ENCODE data around the gene FOXP1.
A peak's percentile ranks its signal among the peaks of the same experiment; 100 is the strongest.
"Not testable (repeated sequence)": the region's sequence is repeated elsewhere in the genome, so short reads cannot be mapped to it uniquely, and the experiment has no call there.

FOXP1 gene

DNA sequence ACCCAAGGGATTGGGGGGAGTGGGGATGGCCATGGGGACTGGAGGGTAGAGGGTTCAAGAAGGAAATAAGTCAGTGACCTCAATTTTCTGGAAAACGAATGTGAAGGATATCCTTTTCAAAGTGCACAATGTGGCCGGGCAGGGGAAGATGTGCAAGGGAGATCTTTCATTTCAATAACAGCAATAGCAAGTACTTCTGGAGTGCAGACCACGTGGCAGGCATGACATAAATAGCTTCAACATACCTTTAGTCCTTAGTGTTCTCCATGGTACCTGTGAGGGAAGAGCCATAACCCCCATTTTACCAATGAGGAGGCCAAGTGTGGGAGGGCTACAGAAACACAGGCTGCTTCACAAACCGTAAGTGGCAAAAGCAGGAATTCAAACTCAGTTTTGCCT, 138.7 kb downstream of the FOXP1 start:
- peak; percentile 74 for FAIRE-seq
- DNase-seq (ENCODE audit: insufficient read length, low spot score): no peak
- TF ChIP-seq POU2F2 (IDR thresholded peaks at IDR 0.05; ENCODE audit: low read depth, low read length): no peak

DNA sequence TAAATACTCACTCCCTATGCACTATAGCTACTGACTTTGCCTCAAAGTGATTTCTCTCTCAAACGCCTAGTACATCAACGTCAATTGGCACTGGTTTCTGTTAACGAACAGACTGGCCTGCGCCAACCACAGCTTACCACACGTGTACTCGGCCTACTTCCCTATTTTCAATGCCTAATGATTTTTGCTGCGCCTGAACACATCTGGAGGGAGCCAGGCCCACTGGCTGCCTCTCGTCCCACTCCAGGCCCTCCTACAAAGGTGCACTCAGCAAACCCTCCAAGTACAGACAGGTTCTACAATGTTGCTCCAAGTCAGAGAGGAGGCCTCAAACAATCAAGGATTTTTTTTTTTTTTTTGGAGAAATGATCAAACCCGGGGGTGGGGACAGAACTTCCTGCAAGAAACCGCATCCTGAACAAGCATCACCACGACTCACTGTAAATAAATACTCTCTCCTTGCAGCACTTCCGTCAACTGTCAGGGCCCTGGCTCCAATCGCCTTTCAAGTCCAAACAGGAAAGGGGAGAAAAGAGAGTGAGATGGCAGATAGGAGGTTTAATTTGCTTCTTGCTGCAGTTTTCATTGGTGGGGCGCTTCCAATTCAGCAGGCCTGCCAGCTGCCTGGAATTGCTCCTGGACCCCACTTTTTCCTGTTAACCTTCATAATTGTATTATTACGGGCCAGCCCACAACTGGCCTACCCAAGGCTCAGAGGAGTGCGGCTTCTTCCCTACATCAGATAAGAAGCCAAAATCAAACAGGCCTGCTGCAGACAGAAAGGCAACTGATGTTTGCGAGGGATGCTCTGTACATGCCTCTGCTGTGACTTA, 139.3 kb downstream of the FOXP1 start:
- DNase-seq (ENCODE audit: insufficient read length, low spot score) (peak; percentile 25), FAIRE-seq (peak; percentile 89)

DNA sequence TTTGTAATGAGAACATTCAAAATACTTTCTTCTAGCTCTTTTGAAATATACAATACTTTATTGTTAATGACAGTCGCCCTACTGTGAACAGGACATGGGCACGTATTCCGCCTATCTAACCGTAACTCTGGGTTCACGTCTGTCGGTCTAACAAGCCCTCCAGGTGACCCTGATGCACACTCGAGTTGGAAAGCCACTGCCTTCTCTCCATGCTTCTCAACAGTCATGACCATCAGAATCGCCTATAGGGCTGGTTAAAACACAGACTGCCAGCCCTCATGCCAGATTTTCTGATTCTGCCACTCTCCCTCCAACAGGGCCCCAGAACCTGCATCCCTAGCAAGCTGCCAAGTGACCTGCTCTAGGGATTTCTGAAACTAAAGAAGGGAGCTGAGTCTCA, 140.2 kb downstream of the FOXP1 start:
- DNase-seq (ENCODE audit: insufficient read length, low spot score) (no peak), FAIRE-seq (peak; percentile 9)
- TF ChIP-seq POLR2A (IDR thresholded peaks at IDR 0.05; ENCODE audit: low read depth, low read length) (no peak), SPI1 (IDR thresholded peaks at IDR 0.05; ENCODE audit: low read depth, low read length) (no peak), POU2F2 (IDR thresholded peaks at IDR 0.05; ENCODE audit: low read depth, low read length) (no peak)

More for the DNA sequence above, 139.3 kb downstream of the FOXP1 start:
- TF ChIP-seq TAF1 (IDR thresholded peaks at IDR 0.05; ENCODE audit: low read depth, low read length) (no peak), POLR2AphosphoS5 (IDR thresholded peaks at IDR 0.05; ENCODE audit: low read depth, low read length) (no peak), SPI1 (IDR thresholded peaks at IDR 0.05; ENCODE audit: low read depth, low read length) (peak; percentile 85), PAX5 (IDR thresholded peaks at IDR 0.05; ENCODE audit: insufficient read depth, low read length, severe bottlenecking) (no peak), POLR2A (IDR thresholded peaks at IDR 0.05; ENCODE audit: low read depth, low read length) (no peak)

DNA sequence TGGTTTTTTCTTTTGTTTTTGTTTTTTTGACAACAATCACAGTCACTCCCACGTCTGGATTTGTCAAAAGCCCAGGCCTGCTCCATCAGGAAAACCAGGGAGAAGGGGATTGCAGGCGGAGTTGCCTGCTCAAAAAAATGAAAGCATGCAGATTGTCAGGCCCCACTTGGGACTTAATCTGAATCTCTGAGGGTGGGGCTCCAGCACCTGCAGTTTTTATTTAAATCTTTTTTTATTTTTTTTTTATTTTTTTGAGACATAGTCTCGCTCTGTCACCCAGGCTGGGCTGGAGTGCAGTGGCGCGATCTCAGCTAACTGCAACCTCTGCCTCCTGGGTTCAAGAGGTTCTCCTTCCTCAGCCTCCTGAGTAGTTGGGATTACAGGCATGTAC, 140.9 kb downstream of the FOXP1 start:
- TF ChIP-seq TAF1 (IDR thresholded peaks at IDR 0.05; ENCODE audit: low read depth, low read length) (no peak), PAX5 (IDR thresholded peaks at IDR 0.05; ENCODE audit: insufficient read depth, low read length, severe bottlenecking) (no peak), POLR2A (IDR thresholded peaks at IDR 0.05; ENCODE audit: low read depth, low read length) (no peak), POLR2AphosphoS5 (IDR thresholded peaks at IDR 0.05; ENCODE audit: low read depth, low read length) (no peak), POU2F2 (IDR thresholded peaks at IDR 0.05; ENCODE audit: low read depth, low read length) (no peak), SPI1 (IDR thresholded peaks at IDR 0.05; ENCODE audit: low read depth, low read length) (no peak)
- FAIRE-seq (no peak), DNase-seq (ENCODE audit: insufficient read length, low spot score) (no peak)

DNA sequence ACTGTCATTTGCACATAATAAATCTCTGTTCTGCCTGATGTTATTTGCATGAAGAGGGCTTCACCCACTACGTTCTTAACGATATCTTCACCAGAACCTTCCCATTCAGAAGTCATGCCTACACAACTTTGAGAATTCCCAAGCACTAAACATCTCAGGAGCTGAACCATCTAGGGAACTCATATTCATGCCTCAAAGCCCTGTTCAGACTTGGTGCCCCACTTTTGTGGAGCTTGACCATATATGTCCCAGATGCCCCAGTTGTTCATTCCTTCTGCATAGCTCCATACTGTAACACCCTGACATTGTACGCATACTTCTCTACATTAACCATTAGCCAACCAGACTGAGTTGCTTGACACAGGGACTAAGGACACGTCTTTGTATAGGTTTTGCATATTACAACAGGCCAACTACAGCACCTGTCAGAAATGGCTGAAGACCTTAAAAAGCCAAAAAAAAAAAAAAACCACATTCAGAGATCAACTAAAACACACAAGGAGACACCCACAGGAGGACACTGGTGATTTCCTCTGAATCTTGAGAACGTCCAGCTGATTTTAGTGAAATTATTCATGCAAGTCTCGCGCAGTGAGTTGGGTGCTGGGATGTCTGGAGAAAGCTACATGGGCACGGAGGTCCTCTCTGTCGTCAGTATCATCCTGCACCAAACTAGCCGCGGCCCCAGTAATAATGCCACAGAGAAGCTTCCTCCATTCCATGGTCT, 141.4 kb downstream of the FOXP1 start:
- FAIRE-seq (peak; percentile 26), DNase-seq (ENCODE audit: insufficient read length, low spot score) (no peak)
- TF ChIP-seq TAF1 (IDR thresholded peaks at IDR 0.05; ENCODE audit: low read depth, low read length) (no peak), PAX5 (IDR thresholded peaks at IDR 0.05; ENCODE audit: insufficient read depth, low read length, severe bottlenecking) (no peak), POU2F2 (IDR thresholded peaks at IDR 0.05; ENCODE audit: low read depth, low read length) (no peak), SPI1 (IDR thresholded peaks at IDR 0.05; ENCODE audit: low read depth, low read length) (no peak), POLR2AphosphoS5 (IDR thresholded peaks at IDR 0.05; ENCODE audit: low read depth, low read length) (no peak), POLR2A (IDR thresholded peaks at IDR 0.05; ENCODE audit: low read depth, low read length) (no peak)

DNA sequence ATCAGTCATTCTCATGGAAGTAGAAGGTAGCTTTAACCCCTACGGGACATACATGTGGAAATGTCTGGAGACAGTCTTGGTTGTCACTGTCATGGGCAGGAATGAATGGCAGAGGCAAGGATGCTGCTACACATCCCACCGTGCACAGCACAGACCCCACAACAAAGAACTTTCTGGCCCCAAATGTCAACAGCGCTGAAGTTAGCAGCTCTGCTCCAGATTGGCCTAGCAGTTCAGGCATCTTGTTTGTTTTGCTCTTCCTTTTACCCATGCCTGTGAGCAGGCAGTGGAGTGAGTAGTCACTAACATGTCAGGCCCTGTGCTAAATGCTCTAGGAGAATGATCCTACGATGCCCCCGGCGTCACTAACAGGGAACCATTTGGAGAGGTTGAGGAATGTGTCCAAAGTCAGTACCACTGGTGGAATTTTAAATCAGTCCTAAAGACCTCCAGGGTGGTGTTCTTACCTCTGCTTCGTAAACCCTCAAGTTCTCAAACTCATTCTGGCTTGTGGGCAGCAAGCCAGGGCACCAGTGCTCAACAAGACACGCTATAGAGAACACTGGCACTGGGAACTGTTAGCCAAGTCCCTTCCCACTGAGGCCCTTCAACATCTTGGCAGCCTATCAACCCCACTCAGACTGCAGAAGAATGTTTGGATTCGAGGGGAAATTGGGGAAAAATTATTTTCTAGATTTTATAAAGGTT, 142.2 kb downstream of the FOXP1 start:
- FAIRE-seq: no peak
- no peak for DNase-seq (ENCODE audit: insufficient read length, low spot score)
- TF ChIP-seq PAX5 (IDR thresholded peaks at IDR 0.05; ENCODE audit: insufficient read depth, low read length, severe bottlenecking) (no peak), POLR2AphosphoS5 (IDR thresholded peaks at IDR 0.05; ENCODE audit: low read depth, low read length) (no peak), TAF1 (IDR thresholded peaks at IDR 0.05; ENCODE audit: low read depth, low read length) (no peak), POLR2A (IDR thresholded peaks at IDR 0.05; ENCODE audit: low read depth, low read length) (no peak), SPI1 (IDR thresholded peaks at IDR 0.05; ENCODE audit: low read depth, low read length) (no peak), POU2F2 (IDR thresholded peaks at IDR 0.05; ENCODE audit: low read depth, low read length) (no peak)

DNA sequence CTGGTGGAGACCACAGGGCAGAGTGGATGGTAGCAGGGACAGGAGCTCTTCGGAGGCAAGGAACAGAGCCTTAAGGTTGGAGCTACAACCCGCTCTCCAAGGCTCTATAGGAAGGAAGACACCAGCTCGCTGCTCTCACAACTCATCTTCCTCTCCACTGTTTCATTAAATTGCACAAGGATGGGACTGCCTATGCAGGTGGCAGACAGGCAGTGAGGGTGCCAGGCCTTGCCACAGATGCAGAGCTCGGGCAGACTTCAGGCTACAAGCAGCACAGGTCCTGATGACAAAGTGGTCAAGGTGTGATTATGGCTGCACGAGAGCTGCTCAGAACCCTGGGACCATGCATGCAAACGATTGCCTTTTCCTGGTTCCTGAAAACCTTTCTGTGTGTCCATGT, 144.6 kb downstream of the FOXP1 start:
- TF ChIP-seq PAX5 (IDR thresholded peaks at IDR 0.05; ENCODE audit: insufficient read depth, low read length, severe bottlenecking) (no peak), SPI1 (IDR thresholded peaks at IDR 0.05; ENCODE audit: low read depth, low read length) (no peak), POU2F2 (IDR thresholded peaks at IDR 0.05; ENCODE audit: low read depth, low read length) (no peak), POLR2AphosphoS5 (IDR thresholded peaks at IDR 0.05; ENCODE audit: low read depth, low read length) (no peak), TAF1 (IDR thresholded peaks at IDR 0.05; ENCODE audit: low read depth, low read length) (no peak), POLR2A (IDR thresholded peaks at IDR 0.05; ENCODE audit: low read depth, low read length) (no peak)

DNA sequence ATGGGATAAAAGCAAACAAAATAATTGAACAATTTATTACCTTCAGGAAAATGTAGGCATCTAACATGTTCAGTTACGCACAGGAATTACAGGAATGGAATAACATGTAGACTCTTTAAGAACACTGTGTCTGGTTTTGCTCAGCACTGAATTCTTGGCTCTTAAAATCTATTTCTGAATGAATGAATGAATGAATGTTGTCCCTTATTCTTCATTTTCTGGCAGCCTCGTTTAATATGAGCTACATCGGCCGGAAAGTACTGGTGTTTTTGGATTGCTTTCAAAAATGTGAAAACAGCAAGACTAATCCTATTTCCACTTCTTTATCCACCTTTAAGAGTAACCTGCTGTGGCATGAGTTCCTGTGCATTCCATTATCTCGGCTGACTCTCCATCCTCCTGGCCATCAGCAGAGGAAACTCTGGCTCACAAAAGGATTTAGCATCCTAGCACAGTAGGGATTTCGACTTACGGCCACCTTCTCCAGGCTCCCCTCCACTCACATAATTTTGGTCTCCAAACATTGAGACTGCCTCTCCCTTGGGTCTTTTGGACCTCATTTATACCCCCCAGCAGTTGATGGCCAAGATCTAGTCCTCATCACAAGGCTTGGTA, 145.3 kb downstream of the FOXP1 start:
- TF ChIP-seq SPI1 (IDR thresholded peaks at IDR 0.05; ENCODE audit: low read depth, low read length): no peak
- no peak for TF ChIP-seq POU2F2 (IDR thresholded peaks at IDR 0.05; ENCODE audit: low read depth, low read length)
- TF ChIP-seq TAF1 (IDR thresholded peaks at IDR 0.05; ENCODE audit: low read depth, low read length): no peak
- no peak for TF ChIP-seq PAX5 (IDR thresholded peaks at IDR 0.05; ENCODE audit: insufficient read depth, low read length, severe bottlenecking)
- TF ChIP-seq POLR2A (IDR thresholded peaks at IDR 0.05; ENCODE audit: low read depth, low read length): no peak
- no peak for TF ChIP-seq POLR2AphosphoS5 (IDR thresholded peaks at IDR 0.05; ENCODE audit: low read depth, low read length)
- DNase-seq (ENCODE audit: insufficient read length, low spot score) (no peak), FAIRE-seq (no peak)

More for the DNA sequence above, 144.6 kb downstream of the FOXP1 start:
- FAIRE-seq: no peak
- DNase-seq (ENCODE audit: insufficient read length, low spot score): no peak

DNA sequence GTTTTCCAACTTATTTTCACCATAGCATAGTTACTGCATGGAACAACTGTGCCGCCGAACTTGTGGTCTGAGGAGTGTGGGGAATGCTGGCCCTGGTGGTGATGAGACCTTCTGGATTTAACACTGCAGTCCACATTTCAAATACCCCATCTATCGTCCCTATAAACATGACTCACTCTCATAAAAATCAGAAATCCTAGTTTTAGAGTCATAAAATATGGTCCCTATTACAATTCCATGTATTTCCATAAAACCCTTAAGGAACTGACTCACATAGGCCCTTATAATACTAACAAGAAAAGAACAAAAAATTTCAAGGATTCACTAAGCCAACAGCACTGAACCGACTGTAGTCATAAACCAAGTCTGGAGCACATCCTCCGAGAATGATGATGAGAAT, 147.2 kb downstream of the FOXP1 start:
- no peak for DNase-seq (ENCODE audit: insufficient read length, low spot score)

DNA sequence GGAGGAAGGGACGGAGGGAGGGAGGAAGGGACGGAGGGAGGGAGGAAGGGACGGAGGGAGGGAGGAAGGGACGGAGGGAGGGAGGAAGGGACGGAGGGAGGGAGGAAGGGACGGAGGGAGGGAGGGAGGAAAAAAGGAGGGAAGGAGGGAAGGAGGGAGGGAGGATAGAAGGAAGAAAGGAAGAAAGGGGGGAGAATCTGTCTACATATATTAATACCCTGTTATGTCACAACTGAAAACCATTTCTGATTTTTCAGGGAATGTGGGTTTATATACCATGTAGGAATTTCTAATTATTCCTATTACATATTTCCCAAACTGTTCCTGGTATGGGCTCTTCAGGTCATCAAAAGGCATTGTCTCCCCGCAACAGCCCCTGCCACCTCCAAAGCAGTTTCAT, 147.7 kb downstream of the FOXP1 start:
- FAIRE-seq: not testable (repeated sequence)

More for the DNA sequence above, 147.2 kb downstream of the FOXP1 start:
- no peak for FAIRE-seq
- TF ChIP-seq SPI1 (IDR thresholded peaks at IDR 0.05; ENCODE audit: low read depth, low read length) (no peak), TAF1 (IDR thresholded peaks at IDR 0.05; ENCODE audit: low read depth, low read length) (no peak), POLR2A (IDR thresholded peaks at IDR 0.05; ENCODE audit: low read depth, low read length) (no peak), PAX5 (IDR thresholded peaks at IDR 0.05; ENCODE audit: insufficient read depth, low read length, severe bottlenecking) (no peak), POLR2AphosphoS5 (IDR thresholded peaks at IDR 0.05; ENCODE audit: low read depth, low read length) (no peak), POU2F2 (IDR thresholded peaks at IDR 0.05; ENCODE audit: low read depth, low read length) (no peak)

More for the DNA sequence above, 147.7 kb downstream of the FOXP1 start:
- DNase-seq (ENCODE audit: insufficient read length, low spot score): not testable (repeated sequence)
